HCT116 (cell line): ENCODE data around the gene THADA. TPM values are rescaled to one million over a fixed set of nuclear protein-coding genes. Genes with fewer than 3 reads are reported as not detected.

ENCODE experiments used
- ATAC-seq: fragments of 200-7000 bp; cut with Tn5 transposase; 2 replicates; pipeline ENCODE4 v1.9.1; 2020; ENCODE audit warnings: mild to moderate bottlenecking, moderate library complexity
- BruUV-seq: library from RNA; stranded (reverse); fragments of 400-500 nt; replicated peaks from 2 replicates; lab custom pipeline; 2021; lab: Mats Ljungman, UMichigan
- CTCF ChIA-PET: fragments of 300-600 bp; sonication (Branson Sonifier 250); formaldehyde crosslinking; loops from one replicate; lab custom pipeline; 2021; ENCODE audit warnings: antibody characterized with exemption; lab: Charles Lee
- POLR2A ChIA-PET: fragments of 300-600, 350-600 bp; sonication (Branson Sonifier 250); formaldehyde crosslinking; loops from one replicate; lab custom pipeline; 2021; ENCODE audit warnings: antibody characterized with exemption; lab: Charles Lee
- RAD21 ChIA-PET, 2 experiments: fragments of 300-600 bp; sonication (Branson Sonifier 250); formaldehyde crosslinking; loops; one replicate each; lab custom pipeline; 2023; ENCODE audit warnings: low total read pairs in 2 of 2; ENCODE audit not compliant: uncharacterized antibody in 2 of 2, unreplicated experiment in 2 of 2, low non-redundant PET in 1 of 2; lab: Charles Lee
- DNase-seq: peaks from one replicate; pipeline ENCODE4 v3.0.0-alpha.2; 2010; ENCODE audit warnings: low read depth, low spot score
- H2AFZ ChIP-seq: fragments of 200-600 bp; shearing (Covaris generic), sonication (generic); 2 replicates; pipeline ENCODE4 v1.6.1; 2017; ENCODE audit warnings: low read depth, mixed run types, mixed read lengths, antibody characterized with exemption, low read length; ENCODE audit not compliant: poor library complexity, severe bottlenecking
- H3K27ac ChIP-seq: 2 replicates; pipeline ENCODE4 v1.5.1; 2012; ENCODE audit warnings: low read depth, low read length
- H3K27me3 ChIP-seq: fragments of 200-600 bp; sonication (generic); 2 replicates; pipeline ENCODE4 v1.6.1; 2016; ENCODE audit warnings: mixed run types, low read length, mixed read lengths; ENCODE audit not compliant: insufficient read depth
- H3K36me3 ChIP-seq, 2 experiments: fragments of 200-500 bp in 1 of 2; fragments of 200-600 bp in 1 of 2; sonication (Bioruptor generic) in 1 of 2; sonication (generic) in 1 of 2; 2 replicates each; pipeline versions ENCODE4 v1.5.1 to v1.6.1; 2014 to 2016; ENCODE audit warnings: low read length in 2 of 2, inconsistent platforms in 1 of 2, mixed read lengths in 1 of 2, mixed run types in 1 of 2; ENCODE audit not compliant: insufficient read depth in 2 of 2, control insufficient read depth in 1 of 2
- H3K4me1 ChIP-seq, 2 experiments: fragments of 200-600 bp in 1 of 2; sonication (generic) in 1 of 2; 2 replicates each; pipeline versions ENCODE4 v1.5.1 to v1.6.1; 2012 to 2017; ENCODE audit warnings: low read length in 2 of 2, inconsistent platforms in 1 of 2, mild to moderate bottlenecking in 1 of 2, mixed read lengths in 1 of 2, mixed run types in 1 of 2, moderate library complexity in 1 of 2; ENCODE audit not compliant: insufficient read depth in 2 of 2, control insufficient read depth in 1 of 2
- H3K4me2 ChIP-seq: fragments of 200-600 bp; sonication (generic); 2 replicates; pipeline ENCODE4 v1.6.1; 2017; ENCODE audit warnings: mixed run types, low read length, mixed read lengths
- H3K4me3 ChIP-seq, 2 experiments: fragments of 200-600 bp in 1 of 2; sonication (generic) in 1 of 2; replicated peaks in 1 of 2; 2 replicates each; pipeline ENCODE4 v1.5.1; 2011 to 2016; ENCODE audit warnings: low read length in 2 of 2, control low read depth in 1 of 2, low read depth in 1 of 2, mild to moderate bottlenecking in 1 of 2, mixed read lengths in 1 of 2, mixed run types in 1 of 2
- H3K79me2 ChIP-seq: fragments of 200-600 bp; sonication (generic); 2 replicates; pipeline ENCODE4 v1.6.1; 2017; ENCODE audit warnings: mild to moderate bottlenecking, mixed run types, low read length, moderate library complexity, mixed read lengths; ENCODE audit not compliant: insufficient read depth
- H3K9ac ChIP-seq: fragments of 200-600 bp; sonication (generic); 2 replicates; pipeline ENCODE4 v1.6.1; 2016; ENCODE audit warnings: low read length, mixed read lengths
- H3K9me2 ChIP-seq: fragments of 200-600 bp; sonication (generic), shearing (Covaris generic); 2 replicates; pipeline ENCODE4 v1.6.1; 2017; ENCODE audit warnings: mixed run types, mild to moderate bottlenecking, moderate library complexity; ENCODE audit not compliant: insufficient read depth
- H3K9me3 ChIP-seq, 2 experiments: fragments of 200-500 bp in 1 of 2; fragments of 200-600 bp in 1 of 2; sonication (Bioruptor generic) in 1 of 2; sonication (generic) in 1 of 2; 2 replicates each; pipeline ENCODE4 v1.6.1; 2014 to 2017; ENCODE audit warnings: low read length in 2 of 2, mixed read lengths in 2 of 2, inconsistent platforms in 1 of 2, low read depth in 1 of 2, mild to moderate bottlenecking in 1 of 2, mixed run types in 1 of 2, moderate library complexity in 1 of 2; ENCODE audit not compliant: control insufficient read depth in 1 of 2, insufficient read depth in 1 of 2
- H4K20me1 ChIP-seq: fragments of 200-600 bp; sonication (generic), shearing (Covaris generic); 2 replicates; pipeline ENCODE4 v1.6.1; 2017; ENCODE audit warnings: mixed run types, mild to moderate bottlenecking, moderate library complexity; ENCODE audit not compliant: insufficient read depth
- ATF3 ChIP-seq: IDR thresholded peaks from 2 replicates; pipeline ENCODE4 v1.6.1; 2012
- CEBPB ChIP-seq: IDR thresholded peaks from 2 replicates; pipeline ENCODE4 v1.6.1; 2012; ENCODE audit warnings: low read depth
- FOSL1 ChIP-seq: IDR thresholded peaks from 2 replicates; pipeline ENCODE4 v1.6.1; 2012; ENCODE audit warnings: low read depth
- MAX ChIP-seq: IDR thresholded peaks from 2 replicates; pipeline ENCODE4 v1.6.1; 2012
- REST ChIP-seq: IDR thresholded peaks from 2 replicates; pipeline ENCODE4 v1.6.1; 2012; ENCODE audit warnings: low read depth
- YY1 ChIP-seq: IDR thresholded peaks from 2 replicates; pipeline ENCODE4 v1.6.1; 2011; ENCODE audit warnings: low read length, low read depth, moderate library complexity, mild to moderate bottlenecking; ENCODE audit not compliant: insufficient replicate concordance; ENCODE audit errors: extremely low read depth
- ZBTB33 ChIP-seq: IDR thresholded peaks from 2 replicates; pipeline ENCODE4 v1.6.1; 2011; ENCODE audit warnings: mild to moderate bottlenecking, low read length, moderate library complexity; ENCODE audit not compliant: insufficient replicate concordance; ENCODE audit errors: extremely low read depth
- intact Hi-C: fragments of 100-400 bp; cut with micrococcal nuclease; formaldehyde crosslinking; loops from 2 replicates; pipeline ENCODE4 v1.10.0; 2022
- total RNA-seq: library from RNA; stranded (reverse); gene quantifications from one replicate; pipeline ENCODE4 v1.2.1, GENCODE V29; 2021; ENCODE audit not compliant: unreplicated experiment

The THADA gene
- total RNA-seq, 1 experiment from 2014 or later = 30.7 TPM

- H3K27ac ChIP-seq = no peak overlapping the region
- no peak overlapping the region for H3K4me3 ChIP-seq
- no peaks in the 10 kb centered on the region for H3K79me2 ChIP-seq
- CTCF ChIA-PET = no interaction called here
- ATAC-seq (no peak), DNase-seq (no peak)
- TF ChIP-seq FOSL1 (no peak), ATF3 (no peak), REST (no peak), CEBPB (no peak), MAX (no peak), YY1 (no peak), ZBTB33 (no peak)
- H3K9ac ChIP-seq = no peak overlapping the region
- H3K4me1 ChIP-seq = peaks cover 0 to 7% of the 10 kb centered on the region in 2 experiments; a peak in 1 of 4 replicates
- H3K27me3 ChIP-seq = no peaks in the 10 kb centered on the region
- intact Hi-C loops = no loop called here
- H3K9me3 ChIP-seq = no peaks in the 10 kb centered on the region
- H3K4me2 ChIP-seq = no peak overlapping the region
- H2AFZ ChIP-seq = no peak overlapping the region
- H3K9me2 ChIP-seq = no peaks in the 10 kb centered on the region
- no TSS peak for BruUV-seq
- H3K36me3 ChIP-seq = no peaks in the 10 kb centered on the region
- RAD21 ChIA-PET = interaction anchor here in 1 of 2 experiments (0.6 kb wide), 1 partner anchor 229 kb away, joined by 3 read pairs; no protein-coding TSS in a partner anchor
- POLR2A ChIA-PET = no interaction called here
- H4K20me1 ChIP-seq = no peaks in the 10 kb centered on the region
Measured at GRCh38 chr2:43347746-43348145, 248.1 kb downstream of the THADA start.
